Dermis blood vessel endothelial cell (primary cell): ENCODE measurements around the gene PCDHGA12. TPM values are rescaled to one million over a fixed set of nuclear protein-coding genes. Genes with fewer than 3 reads are reported as not detected.
"Not testable (repeated sequence)": the region's sequence is repeated elsewhere in the genome, so short reads cannot be mapped to it uniquely, and the experiment has no call there.

Experiments
- DNase-seq: peaks from one replicate; pipeline ENCODE4 v3.0.0; 2010
- total RNA-seq: library from RNA; depleted of rRNA; stranded (reverse); fragments of >200 nt; gene quantifications from 2 replicates; pipeline ENCODE4 v1.2.3, GENCODE V29; 2014

PCDHGA12 gene
- 4.1 and 4.6 TPM in 2 replicates for total RNA-seq

- peak; percentile 87 for DNase-seq
These were observed at the start of gene PCDHGA12 for GRCh38 chr5:141430332-141431113. Gene PCDHGA12 (plus strand): TSS chr5:141430507. CDS start chr5:141430760, 253 bp downstream.

GRCh38 chr5:141382469-141383294, 47.6 kb upstream of the PCDHGA12 start, which contains the start of gene PCDHGA7:
Gene PCDHGA7 (plus strand): TSS chr5:141382742. CDS start chr5:141382900, 158 bp downstream.
- DNase-seq = peak; percentile 53

GRCh38 chr5:141383345-141383744, 47.0 kb upstream of the PCDHGA12 start:
- DNase-seq = no peak

- DNase-seq = no peak
These were observed 45.6 kb upstream of the PCDHGA12 start for GRCh38 chr5:141384471-141385267.

GRCh38 chr5:141387557-141388311, 42.6 kb upstream of the PCDHGA12 start, which contains the start of gene PCDHGB4:
Gene PCDHGB4 (plus strand): TSS chr5:141387698. CDS start chr5:141387885, 187 bp downstream.
- peak; percentile 67 for DNase-seq

- DNase-seq = no peak
These were observed 41.6 kb upstream of the PCDHGA12 start for GRCh38 chr5:141388661-141389060.

- DNase-seq = no peak
These were observed 40.9 kb upstream of the PCDHGA12 start for GRCh38 chr5:141389153-141390042.

- DNase-seq = no peak
These were observed 37.7 kb upstream of the PCDHGA12 start, which contains the start of gene PCDHGA8 for GRCh38 chr5:141392429-141393198. Gene PCDHGA8 (plus strand): TSS chr5:141392633. CDS start chr5:141392814, 181 bp downstream.

GRCh38 chr5:141393267-141393666, 37.0 kb upstream of the PCDHGA12 start:
- DNase-seq = no peak

GRCh38 chr5:141394401-141395187, 35.7 kb upstream of the PCDHGA12 start:
- not testable (repeated sequence) for DNase-seq

- DNase-seq = peak; percentile 68
These were observed 32.4 kb upstream of the PCDHGA12 start, which contains the start of gene PCDHGB5 for GRCh38 chr5:141397756-141398551. Gene PCDHGB5 (plus strand): TSS chr5:141397947. CDS start chr5:141398128, 181 bp downstream.

- DNase-seq = no peak
These were observed 31.7 kb upstream of the PCDHGA12 start for GRCh38 chr5:141398608-141399007.

GRCh38 chr5:141399555-141400258, 30.6 kb upstream of the PCDHGA12 start:
- DNase-seq = no peak

GRCh38 chr5:141402553-141403243, 27.6 kb upstream of the PCDHGA12 start, which contains the start of gene PCDHGA9:
Gene PCDHGA9 (plus strand): TSS chr5:141402778. CDS start chr5:141402953, 175 bp downstream.
- peak; percentile 63 for DNase-seq

GRCh38 chr5:141403387-141403786, 26.9 kb upstream of the PCDHGA12 start:
- DNase-seq = no peak

- DNase-seq = peak; percentile 62
These were observed 22.4 kb upstream of the PCDHGA12 start, which contains the start of gene PCDHGB6 for GRCh38 chr5:141407790-141408505. Gene PCDHGB6 (plus strand): TSS chr5:141408021. CDS start chr5:141408203, 182 bp downstream.
